Measurements from ENCODE around the gene MYO16.

Gene MYO16

GRCh38 chr13:109251956-109252355, 622.5 kb downstream of the MYO16 start:
- no peaks in the 10 kb centered on the region for H3K36me3 ChIP-seq
- no peaks in the 10 kb centered on the region for H3K27me3 ChIP-seq
- no peak overlapping the region for H3K4me3 ChIP-seq (ENCODE audit: low read depth, low read length)
- no peaks in the 10 kb centered on the region for H3K4me1 ChIP-seq
- no peak for DNase-seq
- TF ChIP-seq CTCF (IDR thresholded peaks at IDR 0.05; ENCODE audit: low read depth, low read length): no peak
- H3K9me3 ChIP-seq: no peaks in the 10 kb centered on the region

- no peaks in the 10 kb centered on the region for H3K36me3 ChIP-seq
- H3K4me1 ChIP-seq: no peaks in the 10 kb centered on the region
- DNase-seq: no peak
- no peaks in the 10 kb centered on the region for H3K9me3 ChIP-seq
- no peak overlapping the region for H3K4me3 ChIP-seq (ENCODE audit: low read depth, low read length)
- TF ChIP-seq CTCF (IDR thresholded peaks at IDR 0.05; ENCODE audit: low read depth, low read length): no peak
- H3K27me3 ChIP-seq: no peaks in the 10 kb centered on the region
Observed at GRCh38 chr13:109253316-109253715, 623.9 kb downstream of the MYO16 start.

GRCh38 chr13:109254274-109254673, 624.9 kb downstream of the MYO16 start:
- Histone ChIP-seq H3K27me3 (no peaks in the 10 kb centered on the region), H3K36me3 (no peaks in the 10 kb centered on the region), H3K4me1 (no peaks in the 10 kb centered on the region), H3K4me3 (ENCODE audit: low read depth, low read length) (no peak overlapping the region), H3K9me3 (no peaks in the 10 kb centered on the region)
- TF ChIP-seq CTCF (IDR thresholded peaks at IDR 0.05; ENCODE audit: low read depth, low read length): no peak
- DNase-seq: no peak

- H3K4me1 ChIP-seq: no peaks in the 10 kb centered on the region
- TF ChIP-seq CTCF (IDR thresholded peaks at IDR 0.05; ENCODE audit: low read depth, low read length): no peak
- no peaks in the 10 kb centered on the region for H3K36me3 ChIP-seq
Observed at GRCh38 chr13:109255141-109255856, 625.9 kb downstream of the MYO16 start.

GRCh38 chr13:109256866-109257760, 627.7 kb downstream of the MYO16 start:
- DNase-seq: no peak
- no peak for TF ChIP-seq CTCF (IDR thresholded peaks at IDR 0.05; ENCODE audit: low read depth, low read length)
- Histone ChIP-seq H3K4me3 (ENCODE audit: low read depth, low read length) (no peak overlapping the region), H3K36me3 (no peaks in the 10 kb centered on the region), H3K4me1 (no peaks in the 10 kb centered on the region), H3K9me3 (no peaks in the 10 kb centered on the region), H3K27me3 (no peaks in the 10 kb centered on the region)

More at GRCh38 chr13:109255141-109255856, 625.9 kb downstream of the MYO16 start:
- Histone ChIP-seq H3K4me3 (ENCODE audit: low read depth, low read length) (no peak overlapping the region), H3K9me3 (no peaks in the 10 kb centered on the region), H3K27me3 (no peaks in the 10 kb centered on the region)
- no peak for DNase-seq

All from BE2C (cell line).